HCT116 (cell line): ENCODE measurements around the gene ROR2. TPM values are rescaled to one million over a fixed set of nuclear protein-coding genes. Genes with fewer than 3 reads are reported as not detected.

ENCODE experiments used
- ATAC-seq: fragments of 200-7000 bp; cut with Tn5 transposase; 2 replicates; pipeline ENCODE4 v1.9.1; 2020; ENCODE audit warnings: mild to moderate bottlenecking, moderate library complexity
- BruUV-seq: library from RNA; stranded (reverse); fragments of 400-500 nt; replicated peaks from 2 replicates; lab custom pipeline; 2021; lab: Mats Ljungman, UMichigan
- CTCF ChIA-PET: fragments of 300-600 bp; sonication (Branson Sonifier 250); formaldehyde crosslinking; loops from one replicate; lab custom pipeline; 2021; ENCODE audit warnings: antibody characterized with exemption; lab: Charles Lee
- POLR2A ChIA-PET: fragments of 300-600, 350-600 bp; sonication (Branson Sonifier 250); formaldehyde crosslinking; loops from one replicate; lab custom pipeline; 2021; ENCODE audit warnings: antibody characterized with exemption; lab: Charles Lee
- RAD21 ChIA-PET, 2 experiments: fragments of 300-600 bp; sonication (Branson Sonifier 250); formaldehyde crosslinking; loops; one replicate each; lab custom pipeline; 2023; ENCODE audit warnings: low total read pairs in 2 of 2; ENCODE audit not compliant: uncharacterized antibody in 2 of 2, unreplicated experiment in 2 of 2, low non-redundant PET in 1 of 2; lab: Charles Lee
- DNase-seq: peaks from one replicate; pipeline ENCODE4 v3.0.0-alpha.2; 2010; ENCODE audit warnings: low read depth, low spot score
- H2AFZ ChIP-seq: fragments of 200-600 bp; shearing (Covaris generic), sonication (generic); 2 replicates; pipeline ENCODE4 v1.6.1; 2017; ENCODE audit warnings: low read depth, mixed run types, mixed read lengths, antibody characterized with exemption, low read length; ENCODE audit not compliant: poor library complexity, severe bottlenecking
- H3K27ac ChIP-seq: 2 replicates; pipeline ENCODE4 v1.5.1; 2012; ENCODE audit warnings: low read depth, low read length
- H3K27me3 ChIP-seq: fragments of 200-600 bp; sonication (generic); 2 replicates; pipeline ENCODE4 v1.6.1; 2016; ENCODE audit warnings: mixed run types, low read length, mixed read lengths; ENCODE audit not compliant: insufficient read depth
- H3K36me3 ChIP-seq, 2 experiments: fragments of 200-500 bp in 1 of 2; fragments of 200-600 bp in 1 of 2; sonication (Bioruptor generic) in 1 of 2; sonication (generic) in 1 of 2; 2 replicates each; pipeline versions ENCODE4 v1.5.1 to v1.6.1; 2014 to 2016; ENCODE audit warnings: low read length in 2 of 2, inconsistent platforms in 1 of 2, mixed read lengths in 1 of 2, mixed run types in 1 of 2; ENCODE audit not compliant: insufficient read depth in 2 of 2, control insufficient read depth in 1 of 2
- H3K4me1 ChIP-seq, 2 experiments: fragments of 200-600 bp in 1 of 2; sonication (generic) in 1 of 2; 2 replicates each; pipeline versions ENCODE4 v1.5.1 to v1.6.1; 2012 to 2017; ENCODE audit warnings: low read length in 2 of 2, inconsistent platforms in 1 of 2, mild to moderate bottlenecking in 1 of 2, mixed read lengths in 1 of 2, mixed run types in 1 of 2, moderate library complexity in 1 of 2; ENCODE audit not compliant: insufficient read depth in 2 of 2, control insufficient read depth in 1 of 2
- H3K4me2 ChIP-seq: fragments of 200-600 bp; sonication (generic); 2 replicates; pipeline ENCODE4 v1.6.1; 2017; ENCODE audit warnings: mixed run types, low read length, mixed read lengths
- H3K4me3 ChIP-seq, 2 experiments: fragments of 200-600 bp in 1 of 2; sonication (generic) in 1 of 2; replicated peaks in 1 of 2; 2 replicates each; pipeline ENCODE4 v1.5.1; 2011 to 2016; ENCODE audit warnings: low read length in 2 of 2, control low read depth in 1 of 2, low read depth in 1 of 2, mild to moderate bottlenecking in 1 of 2, mixed read lengths in 1 of 2, mixed run types in 1 of 2
- H3K79me2 ChIP-seq: fragments of 200-600 bp; sonication (generic); 2 replicates; pipeline ENCODE4 v1.6.1; 2017; ENCODE audit warnings: mild to moderate bottlenecking, mixed run types, low read length, moderate library complexity, mixed read lengths; ENCODE audit not compliant: insufficient read depth
- H3K9ac ChIP-seq: fragments of 200-600 bp; sonication (generic); 2 replicates; pipeline ENCODE4 v1.6.1; 2016; ENCODE audit warnings: low read length, mixed read lengths
- H3K9me2 ChIP-seq: fragments of 200-600 bp; sonication (generic), shearing (Covaris generic); 2 replicates; pipeline ENCODE4 v1.6.1; 2017; ENCODE audit warnings: mixed run types, mild to moderate bottlenecking, moderate library complexity; ENCODE audit not compliant: insufficient read depth
- H3K9me3 ChIP-seq, 2 experiments: fragments of 200-500 bp in 1 of 2; fragments of 200-600 bp in 1 of 2; sonication (Bioruptor generic) in 1 of 2; sonication (generic) in 1 of 2; 2 replicates each; pipeline ENCODE4 v1.6.1; 2014 to 2017; ENCODE audit warnings: low read length in 2 of 2, mixed read lengths in 2 of 2, inconsistent platforms in 1 of 2, low read depth in 1 of 2, mild to moderate bottlenecking in 1 of 2, mixed run types in 1 of 2, moderate library complexity in 1 of 2; ENCODE audit not compliant: control insufficient read depth in 1 of 2, insufficient read depth in 1 of 2
- H4K20me1 ChIP-seq: fragments of 200-600 bp; sonication (generic), shearing (Covaris generic); 2 replicates; pipeline ENCODE4 v1.6.1; 2017; ENCODE audit warnings: mixed run types, mild to moderate bottlenecking, moderate library complexity; ENCODE audit not compliant: insufficient read depth
- CBX3 ChIP-seq: IDR thresholded peaks from 2 replicates; pipeline ENCODE4 v1.6.1; 2012; ENCODE audit warnings: low read depth
- CEBPB ChIP-seq: IDR thresholded peaks from 2 replicates; pipeline ENCODE4 v1.6.1; 2012; ENCODE audit warnings: low read depth
- EGR1 ChIP-seq: IDR thresholded peaks from 2 replicates; pipeline ENCODE4 v1.6.1; 2012; ENCODE audit warnings: low read depth
- ELF1 ChIP-seq: IDR thresholded peaks from 2 replicates; pipeline ENCODE4 v1.6.1; 2012; ENCODE audit warnings: low read depth, borderline replicate concordance
- EZH2phosphoT487 ChIP-seq: fragments of 200-600 bp; IDR thresholded peaks from 2 replicates; pipeline ENCODE4 v1.6.1; 2018; ENCODE audit warnings: antibody characterized with exemption, borderline replicate concordance
- FOSL1 ChIP-seq: IDR thresholded peaks from 2 replicates; pipeline ENCODE4 v1.6.1; 2012; ENCODE audit warnings: low read depth
- JUND ChIP-seq: IDR thresholded peaks from 2 replicates; pipeline ENCODE4 v1.6.1; 2012
- POLR2A ChIP-seq: IDR thresholded peaks from 2 replicates; pipeline ENCODE4 v1.7.0; 2011; ENCODE audit warnings: borderline replicate concordance; ENCODE audit not compliant: insufficient read depth, insufficient read length; ENCODE audit errors: extremely low read depth
- POLR2AphosphoS5 ChIP-seq: IDR thresholded peaks from 2 replicates; pipeline ENCODE4 v1.6.1; 2011; ENCODE audit warnings: mild to moderate bottlenecking, low read depth, low read length, moderate library complexity
- RAD21 ChIP-seq: IDR thresholded peaks from 2 replicates; pipeline ENCODE4 v1.6.1; 2012; ENCODE audit warnings: low read depth, mild to moderate bottlenecking
- SIN3A ChIP-seq: IDR thresholded peaks from 2 replicates; pipeline ENCODE4 v1.6.1; 2012; ENCODE audit warnings: low read depth
- SP1 ChIP-seq: IDR thresholded peaks from 2 replicates; pipeline ENCODE4 v1.6.1; 2012; ENCODE audit warnings: low read depth
- ZFX ChIP-seq: fragments of 450-650 bp; IDR thresholded peaks from 2 replicates; pipeline ENCODE4 v1.6.1; 2017
- ZNF274 ChIP-seq: fragments of 200-500 bp; sonication (Bioruptor generic); IDR thresholded peaks from 2 replicates; pipeline ENCODE4 v1.6.1; 2014; ENCODE audit warnings: mild to moderate bottlenecking, low read depth, low read length, inconsistent platforms
- intact Hi-C: fragments of 100-400 bp; cut with micrococcal nuclease; formaldehyde crosslinking; loops from 2 replicates; pipeline ENCODE4 v1.10.0; 2022
- total RNA-seq: library from RNA; stranded (reverse); gene quantifications from one replicate; pipeline ENCODE4 v1.2.1, GENCODE V29; 2021; ENCODE audit not compliant: unreplicated experiment
- TF ChIP-seq, protein P1 (sequence below): IDR thresholded peaks from 2 replicates; pipeline ENCODE4 v1.6.1; 2012; ENCODE audit warnings: low read depth
- TF ChIP-seq, protein P2 (sequence below): IDR thresholded peaks from 2 replicates; pipeline ENCODE4 v1.6.1; 2012
- TF ChIP-seq, protein P3 (sequence below): IDR thresholded peaks from 2 replicates; pipeline ENCODE4 v1.6.1; 2011; ENCODE audit warnings: mild to moderate bottlenecking, low read length, moderate library complexity; ENCODE audit not compliant: insufficient replicate concordance; ENCODE audit errors: extremely low read depth

The ROR2 gene
- total RNA-seq, 1 experiment from 2014 or later: 15.7 TPM

GRCh38 chr9:91723420-91724067 lies 226.5 kb downstream of the ROR2 start:
- ATAC-seq: no peak
- CTCF ChIA-PET: no interaction called here

More at GRCh38 chr9:91723420-91724067, 226.5 kb downstream of the ROR2 start:
- ChIA-PET POLR2A (no interaction called here), RAD21 (no interaction called here)
- H3K9me2 ChIP-seq: no peaks in the 10 kb centered on the region
- H2AFZ ChIP-seq: no peak overlapping the region
- H3K9me3 ChIP-seq: no peaks in the 10 kb centered on the region
- no peak overlapping the region for H3K4me2 ChIP-seq
- peaks cover 0 to 4% of the 10 kb centered on the region in 2 experiments; a peak in 2 of 4 replicates for H3K4me1 ChIP-seq
- H3K27me3 ChIP-seq: no peaks in the 10 kb centered on the region
- H4K20me1 ChIP-seq: no peaks in the 10 kb centered on the region
- BruUV-seq: no TSS peak
- H3K9ac ChIP-seq: no peak overlapping the region
- no peak overlapping the region for H3K4me3 ChIP-seq
- DNase-seq: no peak
- intact Hi-C loops: no loop called here
- no peaks in the 10 kb centered on the region for H3K36me3 ChIP-seq
- TF ChIP-seq CEBPB (no peak), ZFX (no peak), JUND (no peak), ELF1 (no peak), SIN3A (no peak), EZH2phosphoT487 (no peak), FOSL1 (no peak), SP1 (no peak), EGR1 (no peak), POLR2AphosphoS5 (no peak), POLR2A (no peak), RAD21 (no peak), CBX3 (no peak), ZNF274 (no peak)
- TF ChIP-seq, protein P1, sequence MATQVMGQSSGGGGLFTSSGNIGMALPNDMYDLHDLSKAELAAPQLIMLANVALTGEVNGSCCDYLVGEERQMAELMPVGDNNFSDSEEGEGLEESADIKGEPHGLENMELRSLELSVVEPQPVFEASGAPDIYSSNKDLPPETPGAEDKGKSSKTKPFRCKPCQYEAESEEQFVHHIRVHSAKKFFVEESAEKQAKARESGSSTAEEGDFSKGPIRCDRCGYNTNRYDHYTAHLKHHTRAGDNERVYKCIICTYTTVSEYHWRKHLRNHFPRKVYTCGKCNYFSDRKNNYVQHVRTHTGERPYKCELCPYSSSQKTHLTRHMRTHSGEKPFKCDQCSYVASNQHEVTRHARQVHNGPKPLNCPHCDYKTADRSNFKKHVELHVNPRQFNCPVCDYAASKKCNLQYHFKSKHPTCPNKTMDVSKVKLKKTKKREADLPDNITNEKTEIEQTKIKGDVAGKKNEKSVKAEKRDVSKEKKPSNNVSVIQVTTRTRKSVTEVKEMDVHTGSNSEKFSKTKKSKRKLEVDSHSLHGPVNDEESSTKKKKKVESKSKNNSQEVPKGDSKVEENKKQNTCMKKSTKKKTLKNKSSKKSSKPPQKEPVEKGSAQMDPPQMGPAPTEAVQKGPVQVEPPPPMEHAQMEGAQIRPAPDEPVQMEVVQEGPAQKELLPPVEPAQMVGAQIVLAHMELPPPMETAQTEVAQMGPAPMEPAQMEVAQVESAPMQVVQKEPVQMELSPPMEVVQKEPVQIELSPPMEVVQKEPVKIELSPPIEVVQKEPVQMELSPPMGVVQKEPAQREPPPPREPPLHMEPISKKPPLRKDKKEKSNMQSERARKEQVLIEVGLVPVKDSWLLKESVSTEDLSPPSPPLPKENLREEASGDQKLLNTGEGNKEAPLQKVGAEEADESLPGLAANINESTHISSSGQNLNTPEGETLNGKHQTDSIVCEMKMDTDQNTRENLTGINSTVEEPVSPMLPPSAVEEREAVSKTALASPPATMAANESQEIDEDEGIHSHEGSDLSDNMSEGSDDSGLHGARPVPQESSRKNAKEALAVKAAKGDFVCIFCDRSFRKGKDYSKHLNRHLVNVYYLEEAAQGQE: no peak
- TF ChIP-seq, protein P2, sequence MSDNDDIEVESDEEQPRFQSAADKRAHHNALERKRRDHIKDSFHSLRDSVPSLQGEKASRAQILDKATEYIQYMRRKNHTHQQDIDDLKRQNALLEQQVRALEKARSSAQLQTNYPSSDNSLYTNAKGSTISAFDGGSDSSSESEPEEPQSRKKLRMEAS: no peak
- TF ChIP-seq, protein P3, sequence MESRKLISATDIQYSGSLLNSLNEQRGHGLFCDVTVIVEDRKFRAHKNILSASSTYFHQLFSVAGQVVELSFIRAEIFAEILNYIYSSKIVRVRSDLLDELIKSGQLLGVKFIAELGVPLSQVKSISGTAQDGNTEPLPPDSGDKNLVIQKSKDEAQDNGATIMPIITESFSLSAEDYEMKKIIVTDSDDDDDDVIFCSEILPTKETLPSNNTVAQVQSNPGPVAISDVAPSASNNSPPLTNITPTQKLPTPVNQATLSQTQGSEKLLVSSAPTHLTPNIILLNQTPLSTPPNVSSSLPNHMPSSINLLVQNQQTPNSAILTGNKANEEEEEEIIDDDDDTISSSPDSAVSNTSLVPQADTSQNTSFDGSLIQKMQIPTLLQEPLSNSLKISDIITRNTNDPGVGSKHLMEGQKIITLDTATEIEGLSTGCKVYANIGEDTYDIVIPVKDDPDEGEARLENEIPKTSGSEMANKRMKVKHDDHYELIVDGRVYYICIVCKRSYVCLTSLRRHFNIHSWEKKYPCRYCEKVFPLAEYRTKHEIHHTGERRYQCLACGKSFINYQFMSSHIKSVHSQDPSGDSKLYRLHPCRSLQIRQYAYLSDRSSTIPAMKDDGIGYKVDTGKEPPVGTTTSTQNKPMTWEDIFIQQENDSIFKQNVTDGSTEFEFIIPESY: no peak
- H3K79me2 ChIP-seq: no peaks in the 10 kb centered on the region
- H3K27ac ChIP-seq: no peak overlapping the region
